KOPT-K1 (cell line): Measurements from ENCODE around the gene UGP2.
"Not testable (repeated sequence)": the region's sequence is repeated elsewhere in the genome, so short reads cannot be mapped to it uniquely, and the experiment has no call there.

ENCODE experiments used
- H3K27ac ChIP-seq: fragments of 200-600 bp; sonication (generic); 2 replicates; pipeline ENCODE4 v1.5.1; 2016; ENCODE audit warnings: antibody characterized with exemption, mild to moderate bottlenecking, low read depth, low read length; ENCODE audit not compliant: poor library complexity, severe bottlenecking
- H3K36me3 ChIP-seq: fragments of 200-600 bp; sonication (generic); 2 replicates; pipeline ENCODE4 v1.5.1; 2017; ENCODE audit warnings: antibody characterized with exemption, mild to moderate bottlenecking, low read length, moderate library complexity; ENCODE audit not compliant: insufficient read depth
- H3K9me3 ChIP-seq: fragments of 200-600 bp; sonication (generic); 2 replicates; pipeline ENCODE4 v1.5.1; 2017; ENCODE audit warnings: antibody characterized with exemption, low read length, mild to moderate bottlenecking; ENCODE audit not compliant: insufficient read depth, poor library complexity, severe bottlenecking

UGP2 gene

GRCh38 chr2:63888053-63888452 is 46.4 kb downstream of the UGP2 start:
- Histone ChIP-seq H3K9me3 (no peaks in the 10 kb centered on the region), H3K27ac (no peak overlapping the region), H3K36me3 (peaks cover 100% of the 10 kb centered on the region)

GRCh38 chr2:63888490-63889402 is 47.0 kb downstream of the UGP2 start:
- peak overlapping the region; percentile 8 for H3K27ac ChIP-seq
- no peaks in the 10 kb centered on the region for H3K9me3 ChIP-seq
- peaks cover 100% of the 10 kb centered on the region for H3K36me3 ChIP-seq

GRCh38 chr2:63890678-63891077 is 49.0 kb downstream of the UGP2 start:
- peaks cover 99% of the 10 kb centered on the region for H3K36me3 ChIP-seq
- H3K27ac ChIP-seq = no peak overlapping the region
- no peaks in the 10 kb centered on the region for H3K9me3 ChIP-seq

GRCh38 chr2:63891488-63892030 is 49.9 kb downstream of the UGP2 start:
- no peak overlapping the region for H3K27ac ChIP-seq

GRCh38 chr2:63893163-63893562 is 51.5 kb downstream of the UGP2 start:
- Histone ChIP-seq H3K36me3 (peaks cover 99% of the 10 kb centered on the region), H3K9me3 (no peaks in the 10 kb centered on the region), H3K27ac (no peak overlapping the region)

More at GRCh38 chr2:63891488-63892030, 49.9 kb downstream of the UGP2 start:
- Histone ChIP-seq H3K36me3 (peaks cover 99% of the 10 kb centered on the region), H3K9me3 (no peaks in the 10 kb centered on the region)

- H3K27ac ChIP-seq = no peak overlapping the region
- no peaks in the 10 kb centered on the region for H3K9me3 ChIP-seq
- peaks cover 99% of the 10 kb centered on the region for H3K36me3 ChIP-seq
Measured at GRCh38 chr2:63894167-63894566, 52.5 kb downstream of the UGP2 start.

GRCh38 chr2:63898839-63899238 is 57.1 kb downstream of the UGP2 start:
- H3K36me3 ChIP-seq = peaks cover 99% of the 10 kb centered on the region
- H3K27ac ChIP-seq = no peak overlapping the region
- peaks cover 22% of the 10 kb centered on the region for H3K9me3 ChIP-seq

GRCh38 chr2:63899639-63900038 is 57.9 kb downstream of the UGP2 start:
- Histone ChIP-seq H3K9me3 (peaks cover 22% of the 10 kb centered on the region), H3K36me3 (peaks cover 94% of the 10 kb centered on the region), H3K27ac (no peak overlapping the region)

- Histone ChIP-seq H3K27ac (no peak overlapping the region), H3K36me3 (peaks cover 92% of the 10 kb centered on the region), H3K9me3 (peaks cover 31% of the 10 kb centered on the region)
Measured at GRCh38 chr2:63902149-63902548, 60.5 kb downstream of the UGP2 start.

GRCh38 chr2:63903003-63903402 is 61.3 kb downstream of the UGP2 start:
- peaks cover 92% of the 10 kb centered on the region for H3K36me3 ChIP-seq
- peaks cover 31% of the 10 kb centered on the region for H3K9me3 ChIP-seq
- H3K27ac ChIP-seq = no peak overlapping the region

GRCh38 chr2:63914311-63914710 is 72.6 kb downstream of the UGP2 start:
- peaks cover 84% of the 10 kb centered on the region for H3K36me3 ChIP-seq
- H3K9me3 ChIP-seq = no peaks in the 10 kb centered on the region
- H3K27ac ChIP-seq = no peak overlapping the region

- peaks cover 1% of the 10 kb centered on the region for H3K9me3 ChIP-seq
- H3K36me3 ChIP-seq = peaks cover 21% of the 10 kb centered on the region
- H3K27ac ChIP-seq = no peak overlapping the region
Measured at GRCh38 chr2:63926815-63927214, 85.1 kb downstream of the UGP2 start.

- not testable (repeated sequence) for H3K9me3 ChIP-seq, H3K27ac ChIP-seq
- H3K36me3 ChIP-seq = peaks cover 18% of the 10 kb centered on the region
Measured at GRCh38 chr2:63932104-63932503, 90.4 kb downstream of the UGP2 start.
